Fibroblast of skin of right quadriceps (primary cell): ENCODE data around the gene CENPM.
"Not testable (repeated sequence)": the region's sequence is repeated elsewhere in the genome, so short reads cannot be mapped to it uniquely, and the experiment has no call there.

Source experiments
- DNase-seq: peaks from one replicate; pipeline ENCODE4 v3.0.0-alpha.2; 2013

CENPM gene

GRCh38 chr22:41966225-41966606, 19.3 kb upstream of the CENPM start:
- DNase-seq: no peak

- DNase-seq: no peak
Observed at GRCh38 chr22:41964112-41964491, 17.1 kb upstream of the CENPM start.

GRCh38 chr22:41963453-41964111, 16.6 kb upstream of the CENPM start:
- DNase-seq: no peak

DNA sequence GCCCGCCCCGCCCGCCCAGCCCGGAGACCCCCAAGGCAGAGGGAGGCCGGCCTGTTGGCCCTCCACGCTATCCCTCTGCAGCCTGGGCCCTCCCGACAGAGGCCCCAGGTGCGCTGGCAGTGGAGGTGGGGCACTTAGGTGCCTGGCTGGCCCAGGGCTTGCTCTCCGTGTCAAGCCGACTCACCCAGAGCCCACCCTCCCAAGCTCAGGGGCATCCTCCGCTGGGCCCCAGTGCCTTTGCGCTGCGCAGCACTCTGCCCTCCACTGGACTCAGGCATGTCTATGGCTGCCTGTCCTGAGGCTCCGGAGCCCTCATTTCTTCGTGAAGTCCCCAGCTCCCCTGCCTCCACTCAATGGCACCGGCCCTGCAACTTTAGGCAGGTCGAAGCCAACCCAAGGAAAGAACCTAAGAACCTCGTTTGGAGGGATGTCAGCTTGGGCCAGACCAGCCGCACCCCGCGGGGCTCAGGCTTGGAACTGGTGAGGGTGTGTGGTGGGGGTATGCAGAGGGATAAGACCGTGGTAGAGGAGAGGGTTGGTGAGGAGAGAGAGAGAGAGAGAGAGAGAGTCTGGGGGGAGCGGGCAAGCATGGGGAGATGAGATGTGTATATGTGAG, 11.1 kb upstream of the CENPM start:
- DNase-seq: no peak

DNA sequence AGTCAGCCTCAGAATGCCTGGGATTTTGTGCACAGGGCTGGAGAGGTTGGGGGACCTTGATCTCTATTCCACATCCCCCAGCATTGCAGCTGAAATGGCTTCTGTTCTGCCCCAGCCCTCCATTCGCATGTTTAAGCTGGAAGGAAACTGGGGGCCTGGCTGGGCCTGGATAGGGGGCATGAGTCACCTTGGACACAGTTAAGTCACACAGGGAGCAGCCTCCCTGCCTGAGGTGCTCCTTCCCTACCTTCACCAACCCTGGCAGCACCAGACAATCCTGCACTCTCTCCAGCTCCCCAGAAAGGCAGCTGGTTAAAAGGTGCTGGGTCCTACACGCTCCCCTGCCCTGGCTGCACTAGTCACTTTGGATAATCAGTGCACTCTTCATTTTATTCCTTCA, 5.8 kb upstream of the CENPM start:
- no peak for DNase-seq

DNA sequence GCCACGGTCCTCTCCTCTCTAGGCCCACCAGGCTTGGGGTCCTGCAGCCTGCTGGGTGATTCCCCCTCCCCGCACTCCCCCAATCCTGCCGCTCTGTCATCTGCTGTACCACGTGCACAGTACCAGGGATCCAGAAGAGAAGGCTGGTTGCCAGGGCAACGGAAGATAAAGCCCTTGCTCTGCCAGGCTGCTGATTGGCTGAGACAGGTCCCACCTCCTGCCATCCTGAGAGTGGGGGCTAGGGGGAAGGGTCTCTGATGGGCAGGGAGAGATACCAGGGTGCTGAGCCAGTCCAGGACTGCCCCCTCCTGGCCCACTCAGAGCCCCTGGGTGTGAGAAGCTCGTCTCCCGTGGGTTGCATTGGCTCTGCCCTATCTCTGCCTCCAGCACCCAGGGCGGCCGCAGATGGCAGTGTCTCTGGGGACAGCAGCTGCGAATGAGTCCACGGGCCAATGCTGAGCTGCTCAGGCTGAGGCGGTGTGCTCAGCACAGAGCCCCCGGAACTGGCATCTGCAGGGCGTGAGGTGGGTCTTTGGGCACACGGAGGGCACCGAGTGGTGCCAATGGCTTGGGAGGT, 5.0 kb upstream of the CENPM start, which contains the start of gene SMIM45:
SMIM45 (plus strand) TSS at position 253 of the 577 bp plus-strand sequence.
- DNase-seq: no peak

DNA sequence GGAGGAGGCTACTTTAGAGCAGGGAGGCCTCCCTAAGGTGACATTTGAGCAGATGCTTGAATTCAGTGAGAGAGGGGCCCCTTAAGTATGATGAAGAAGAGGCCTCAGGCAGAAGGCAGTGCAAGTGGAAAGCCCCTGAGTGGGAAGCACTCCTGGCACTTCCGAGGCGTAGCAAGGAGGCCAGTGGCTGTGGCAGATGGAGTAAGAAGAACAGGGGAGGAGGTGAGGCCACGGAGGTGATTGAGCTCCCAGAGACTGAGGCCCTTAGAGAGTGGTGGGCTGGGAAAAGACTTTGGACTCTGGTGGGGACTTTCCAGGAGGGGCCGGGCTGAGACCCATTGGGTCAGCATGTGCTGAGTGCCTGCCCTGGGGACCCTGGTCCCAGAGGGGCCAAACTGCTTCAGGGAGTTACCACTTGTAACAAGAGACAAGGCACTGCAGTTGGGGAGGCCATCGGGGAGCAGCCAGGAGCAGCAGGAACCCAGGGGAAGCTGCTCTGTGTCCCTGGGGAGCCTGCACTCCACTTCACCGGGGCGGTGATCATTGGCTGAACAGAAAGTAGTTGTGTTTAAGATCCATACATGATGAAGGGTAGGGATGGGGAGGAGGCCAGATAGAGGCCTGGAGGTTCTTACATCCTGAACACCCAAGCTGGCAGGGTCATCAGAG, 2.5 kb upstream of the CENPM start:
- DNase-seq: no peak

DNA sequence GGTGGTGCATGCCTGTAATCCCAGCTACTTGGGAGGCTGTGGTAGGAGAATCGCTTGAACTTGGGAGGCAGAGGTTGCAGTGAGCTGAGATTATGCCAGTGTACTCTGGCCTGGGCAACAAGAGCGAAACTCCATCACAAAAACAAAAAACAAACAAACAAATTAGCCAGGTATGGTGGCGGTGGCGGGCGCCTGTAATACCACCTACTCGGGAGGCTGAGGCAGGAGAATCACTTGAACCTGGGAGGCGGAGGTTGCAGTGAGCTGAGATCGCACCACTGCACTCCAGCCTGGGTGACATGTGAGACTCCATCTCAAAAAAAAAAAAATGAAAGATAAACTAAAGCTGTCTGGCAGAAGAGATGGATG, 2.0 kb upstream of the CENPM start:
- DNase-seq: not testable (repeated sequence)

DNA sequence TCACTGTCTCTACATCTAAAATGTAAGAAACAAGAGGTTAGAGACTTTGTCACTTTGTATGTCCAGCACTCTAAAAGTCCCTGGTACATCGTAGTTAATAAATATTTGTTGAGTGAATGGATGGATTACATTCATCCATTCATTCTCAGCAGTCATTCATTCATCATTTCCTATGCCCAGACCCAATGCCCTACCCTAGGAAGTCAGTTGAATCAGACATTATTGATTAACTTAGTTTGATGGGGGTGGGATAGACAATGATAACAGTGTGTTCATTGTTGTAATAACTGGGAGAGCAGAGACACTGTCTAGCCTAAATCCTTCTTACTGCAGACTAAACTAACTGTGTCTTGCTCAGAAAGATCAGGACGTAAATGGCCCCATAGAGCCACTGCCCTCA, 1.2 kb upstream of the CENPM start:
- DNase-seq: no peak

- no peak for DNase-seq
Observed at GRCh38 chr22:41947424-41948080, 600 bp upstream of the CENPM start.

DNA sequence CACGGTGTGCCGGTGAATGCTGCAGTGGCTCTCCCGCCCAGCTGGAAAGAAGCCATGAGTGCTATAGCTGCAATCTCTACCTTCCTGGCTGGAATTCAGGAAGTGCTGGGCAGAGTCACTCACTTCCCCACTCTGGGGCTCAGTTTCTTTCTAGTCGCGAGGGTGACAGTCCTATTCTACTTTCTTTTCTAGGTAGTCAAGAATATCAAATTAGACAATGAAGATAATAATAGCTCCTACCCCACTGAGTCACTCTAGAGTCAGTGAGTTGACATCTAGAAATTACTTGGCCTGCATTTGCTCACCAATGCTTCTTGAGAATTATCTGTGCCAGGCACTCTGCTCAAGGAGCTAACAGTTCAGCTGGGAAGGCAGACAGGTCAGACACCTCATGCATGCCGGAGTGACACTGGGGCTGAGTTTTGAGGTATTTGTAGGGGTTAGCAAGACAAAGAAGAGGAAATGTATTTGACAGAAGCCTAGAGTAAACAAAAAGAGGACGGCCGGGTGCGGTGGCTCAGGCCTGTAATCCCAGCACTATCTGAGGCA, 3.2 kb downstream of the CENPM start:
- DNase-seq: no peak

GRCh38 chr22:41940832-41941765, 5.9 kb downstream of the CENPM start:
- DNase-seq: peak; percentile 81

- DNase-seq: no peak
Observed at GRCh38 chr22:41939981-41940831, 6.7 kb downstream of the CENPM start.

- DNase-seq: no peak
Observed at GRCh38 chr22:41936894-41937169, 10.1 kb downstream of the CENPM start.

- DNase-seq: no peak
Observed at GRCh38 chr22:41935509-41935908, 11.4 kb downstream of the CENPM start.

- no peak for DNase-seq
Observed at GRCh38 chr22:41935015-41935351, 12.0 kb downstream of the CENPM start.

DNA sequence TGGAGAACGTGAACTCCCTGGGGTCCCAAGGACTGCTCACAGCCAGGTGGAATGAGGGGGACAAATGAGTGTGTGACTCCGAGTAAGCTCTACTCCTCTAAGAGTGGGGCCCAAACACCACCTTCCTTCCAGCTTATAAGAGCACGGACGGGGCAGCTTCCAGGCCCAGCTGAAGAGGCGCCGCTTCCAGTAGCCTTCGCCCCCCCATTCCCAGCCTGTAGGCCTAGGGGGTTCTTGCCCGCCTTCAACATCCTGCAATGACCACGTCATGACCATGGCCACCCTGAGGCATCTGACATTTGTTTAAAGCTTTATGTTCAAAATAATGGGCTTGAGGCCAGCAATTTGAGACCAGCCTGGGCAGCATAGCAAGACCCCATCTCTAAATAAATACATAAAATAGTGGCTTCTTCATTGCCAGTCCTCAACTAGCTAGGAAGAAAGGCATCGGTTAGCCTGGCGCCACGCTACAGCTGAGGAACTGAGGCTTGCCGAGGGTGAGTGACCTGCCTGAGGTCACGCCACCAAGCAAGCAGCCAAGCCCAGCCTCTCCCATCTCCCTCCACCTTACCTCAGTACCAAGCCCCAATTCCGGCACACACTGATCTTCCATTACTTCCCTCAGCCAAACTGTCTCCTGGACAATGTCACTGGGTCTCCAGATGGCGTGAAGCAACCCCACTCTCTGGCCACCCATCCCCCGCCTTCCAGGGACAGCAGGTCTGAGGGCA, 12.5 kb downstream of the CENPM start:
- no peak for DNase-seq

GRCh38 chr22:41933411-41934177, 13.4 kb downstream of the CENPM start:
- no peak for DNase-seq

DNA sequence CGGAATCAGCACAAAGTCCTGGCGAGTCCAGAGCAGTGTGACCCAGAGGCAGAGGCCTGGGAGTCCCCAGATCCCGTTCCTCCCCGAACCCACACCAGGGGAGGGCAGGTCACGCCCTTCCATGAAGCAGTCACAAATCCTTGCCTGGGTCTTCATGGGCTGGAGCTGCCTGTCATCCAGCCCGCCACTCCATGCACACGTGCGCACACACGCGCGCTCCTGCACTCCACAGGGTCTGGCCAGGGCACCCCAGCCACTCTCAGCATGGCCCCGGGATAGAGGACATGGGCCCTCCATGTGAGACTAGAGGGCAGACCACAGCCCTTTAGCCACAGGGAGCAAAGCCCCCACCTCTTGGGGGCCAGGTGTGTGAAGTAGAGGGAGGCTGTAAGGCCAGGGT, 14.6 kb downstream of the CENPM start:
- no peak for DNase-seq

- no peak for DNase-seq
Observed at GRCh38 chr22:41931701-41932269, 15.2 kb downstream of the CENPM start.
